ENCODE measurements around the gene TMEM121B. TPM values are rescaled to one million over a fixed set of nuclear protein-coding genes. Genes with fewer than 3 reads are reported as not detected.

The TMEM121B gene
- polyA plus RNA-seq (2013) = 0.05 TPM

DNA sequence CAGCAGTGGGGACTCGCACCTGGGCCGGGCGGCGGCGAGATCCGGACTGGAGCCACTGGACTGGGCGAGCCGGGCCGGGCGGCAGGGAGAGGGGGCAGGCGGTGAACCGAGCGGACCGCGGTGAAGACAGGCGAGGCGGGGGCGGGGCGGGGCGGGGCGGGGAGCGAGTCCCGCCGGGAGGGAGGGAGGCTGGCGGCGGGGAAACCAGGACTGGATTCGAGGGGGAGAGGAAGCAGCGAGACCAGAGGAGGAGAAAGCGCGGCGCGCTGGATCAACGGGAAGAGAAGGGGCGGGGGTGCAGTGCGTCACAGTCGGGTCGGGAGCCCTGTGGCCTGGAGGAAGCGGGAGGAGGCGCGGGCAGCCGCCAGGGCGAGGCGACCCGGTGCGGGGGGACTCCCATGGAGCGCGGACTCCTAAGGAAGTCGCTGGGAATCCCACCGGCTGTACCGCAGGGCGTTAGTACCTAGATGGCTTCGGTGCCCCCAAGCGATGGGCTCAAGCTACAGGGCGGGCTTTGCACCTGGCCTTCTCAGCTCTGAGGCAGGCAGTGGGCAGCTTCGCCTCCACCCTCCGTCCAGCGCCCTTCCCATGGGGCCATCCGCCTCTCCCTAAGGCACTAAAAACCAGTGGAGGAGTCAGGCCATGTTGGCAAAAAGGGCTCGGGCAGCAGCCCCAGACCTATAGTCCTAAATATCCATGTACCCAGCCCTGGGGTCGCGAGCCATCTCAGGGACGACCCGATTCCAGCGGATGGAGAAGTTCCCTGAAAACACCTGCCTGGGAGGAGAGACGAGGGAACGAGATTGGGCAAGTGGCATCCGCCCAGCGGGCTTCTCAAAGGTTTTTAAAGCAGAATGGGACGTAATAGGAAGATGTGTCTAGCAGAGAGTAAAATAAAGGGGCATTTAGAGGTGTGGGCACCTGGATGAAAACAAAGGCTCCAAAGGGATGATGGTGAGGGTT, at the start of gene TMEM121B:
TMEM121B (minus strand) TSS at position 128 of the 963 bp plus-strand sequence. CDS start 233 bp downstream, outside the sequence.
- H3K9me3 ChIP-seq (ENCODE audit: control extremely low read depth in 1 of 5, control insufficient read depth in 4 of 5, insufficient read depth in 2 of 5, low read depth in 1 of 5, low read length in 4 of 5) = no peaks in the 10 kb centered on the region
- DNase-seq = peak in 2 of 3 donors; percentile 65 to 67
- 10% methylated on average over 49 of the region's 69 CpGs for WGBS (ENCODE audit: insufficient coverage)
- ChIA-PET CTCF (no interaction called here), POLR2A (no interaction called here)
- no peaks in the 10 kb centered on the region for H3K36me3 ChIP-seq (ENCODE audit: control insufficient read depth in 4 of 4, insufficient read depth in 4 of 4, low read length in 3 of 4)
- H3K4me3 ChIP-seq (ENCODE audit: control insufficient read depth in 1 of 7, extremely low read depth in 1 of 7, insufficient read depth in 4 of 7, low read depth in 2 of 7, low read length in 6 of 7) = peak within 1 kb of the TSS in 6 of 7 experiments; percentile 10 to 66 (median 51)
- peaks cover 0 to 48% (median 17%) of the 10 kb centered on the region in 5 experiments for H3K27me3 ChIP-seq (replicated peaks in 2 of 5; ENCODE audit: control insufficient read depth in 4 of 5, insufficient read depth in 5 of 5, low read length in 4 of 5)
- H3K4me1 ChIP-seq (ENCODE audit: control extremely low read depth in 1 of 4, control insufficient read depth in 4 of 4, insufficient read depth in 4 of 4, low read length in 3 of 4) = peaks cover 18 to 49% (median 44%) of the 10 kb centered on the region in 4 experiments
- no peak within 1 kb of the TSS for H3K27ac ChIP-seq (ENCODE audit: insufficient read depth in 1 of 2, low read depth in 1 of 2, low read length in 2 of 2, poor library complexity in 1 of 2, severe bottlenecking in 2 of 2)

DNA sequence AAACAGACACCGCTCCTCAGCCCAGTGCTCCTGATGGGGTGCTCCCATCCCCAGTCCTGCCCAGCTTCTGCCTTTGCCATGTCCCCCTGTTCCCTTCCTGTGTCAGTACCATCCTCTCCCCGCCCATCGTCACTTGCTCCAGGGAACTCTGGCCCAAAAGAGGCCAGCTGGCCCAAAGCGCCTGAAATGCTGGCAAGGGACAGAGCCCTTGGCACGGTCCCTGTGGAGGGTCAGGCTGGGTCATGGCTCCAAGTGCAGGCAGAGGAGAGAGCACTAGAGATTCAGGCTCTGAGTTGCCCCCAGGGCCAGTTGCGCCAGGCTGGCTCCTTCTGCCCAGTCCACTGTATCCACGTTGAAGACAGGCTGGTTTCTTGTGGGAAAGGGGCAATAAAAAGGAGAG, 46.3 kb upstream of the TMEM121B start:
- H3K4me1 ChIP-seq (ENCODE audit: control extremely low read depth in 1 of 4, control insufficient read depth in 4 of 4, insufficient read depth in 4 of 4, low read length in 3 of 4) = peaks cover 0 to 16% (median 7%) of the 10 kb centered on the region in 4 experiments
- no peaks in the 10 kb centered on the region for H3K36me3 ChIP-seq (ENCODE audit: control insufficient read depth in 4 of 4, insufficient read depth in 4 of 4, low read length in 3 of 4)
- H3K27me3 ChIP-seq (replicated peaks in 2 of 5; ENCODE audit: control insufficient read depth in 4 of 5, insufficient read depth in 5 of 5, low read length in 4 of 5) = peaks cover 0 to 2% (median 0%) of the 10 kb centered on the region in 5 experiments
- no peak for DNase-seq
- WGBS (ENCODE audit: insufficient coverage) = 92% methylated on average over 6 of the region's 7 CpGs
- ChIA-PET CTCF (interaction anchor here (1.2 to 1.7 kb wide), 3 partner anchors 48 to 93 kb away, joined by 3 to 5 read pairs (median 4); no protein-coding TSS in a partner anchor), POLR2A (interaction anchor here (0.6 kb wide), 1 partner anchor 272 kb away, joined by 3 read pairs; no protein-coding TSS in a partner anchor)
- H3K4me3 ChIP-seq (ENCODE audit: control insufficient read depth in 1 of 7, extremely low read depth in 1 of 7, insufficient read depth in 4 of 7, low read depth in 2 of 7, low read length in 6 of 7) = no peak overlapping the region
- H3K9me3 ChIP-seq (ENCODE audit: control extremely low read depth in 1 of 5, control insufficient read depth in 4 of 5, insufficient read depth in 2 of 5, low read depth in 1 of 5, low read length in 4 of 5) = no peaks in the 10 kb centered on the region
- H3K27ac ChIP-seq (ENCODE audit: insufficient read depth in 1 of 2, low read depth in 1 of 2, low read length in 2 of 2, poor library complexity in 1 of 2, severe bottlenecking in 2 of 2) = no peak overlapping the region

GRCh38 chr22:17164392-17165024, 43.3 kb upstream of the TMEM121B start:
- ChIA-PET CTCF (interaction anchor here (1.0 to 1.4 kb wide), 5 partner anchors 10 to 102 kb away, joined by 3 to 4 read pairs (median 3); no protein-coding TSS in a partner anchor), POLR2A (no interaction called here)
- H3K27me3 ChIP-seq (replicated peaks in 2 of 5; ENCODE audit: control insufficient read depth in 4 of 5, insufficient read depth in 5 of 5, low read length in 4 of 5) = peaks cover 0 to 2% (median 0%) of the 10 kb centered on the region in 5 experiments
- H3K27ac ChIP-seq (ENCODE audit: insufficient read depth in 1 of 2, low read depth in 1 of 2, low read length in 2 of 2, poor library complexity in 1 of 2, severe bottlenecking in 2 of 2) = no peak overlapping the region
- 95% methylated on average over 2 of the region's 3 CpGs for WGBS (ENCODE audit: insufficient coverage)
- DNase-seq = no peak
- H3K9me3 ChIP-seq (ENCODE audit: control extremely low read depth in 1 of 5, control insufficient read depth in 4 of 5, insufficient read depth in 2 of 5, low read depth in 1 of 5, low read length in 4 of 5) = no peaks in the 10 kb centered on the region
- H3K4me3 ChIP-seq (ENCODE audit: control insufficient read depth in 1 of 7, extremely low read depth in 1 of 7, insufficient read depth in 4 of 7, low read depth in 2 of 7, low read length in 6 of 7) = no peak overlapping the region
- H3K36me3 ChIP-seq (ENCODE audit: control insufficient read depth in 4 of 4, insufficient read depth in 4 of 4, low read length in 3 of 4) = no peaks in the 10 kb centered on the region
- peaks cover 0 to 6% (median 3%) of the 10 kb centered on the region in 4 experiments for H3K4me1 ChIP-seq (ENCODE audit: control extremely low read depth in 1 of 4, control insufficient read depth in 4 of 4, insufficient read depth in 4 of 4, low read length in 3 of 4)

- Histone ChIP-seq H3K27me3 (replicated peaks in 2 of 5; ENCODE audit: control insufficient read depth in 4 of 5, insufficient read depth in 5 of 5, low read length in 4 of 5) (peaks cover 0 to 2% (median 0%) of the 10 kb centered on the region in 5 experiments), H3K9me3 (ENCODE audit: control extremely low read depth in 1 of 5, control insufficient read depth in 4 of 5, insufficient read depth in 2 of 5, low read depth in 1 of 5, low read length in 4 of 5) (no peaks in the 10 kb centered on the region), H3K4me1 (ENCODE audit: control extremely low read depth in 1 of 4, control insufficient read depth in 4 of 4, insufficient read depth in 4 of 4, low read length in 3 of 4) (peaks cover 0 to 17% (median 15%) of the 10 kb centered on the region in 4 experiments), H3K36me3 (ENCODE audit: control insufficient read depth in 4 of 4, insufficient read depth in 4 of 4, low read length in 3 of 4) (no peaks in the 10 kb centered on the region), H3K4me3 (ENCODE audit: control insufficient read depth in 1 of 7, extremely low read depth in 1 of 7, insufficient read depth in 4 of 7, low read depth in 2 of 7, low read length in 6 of 7) (no peak overlapping the region), H3K27ac (ENCODE audit: insufficient read depth in 1 of 2, low read depth in 1 of 2, low read length in 2 of 2, poor library complexity in 1 of 2, severe bottlenecking in 2 of 2) (no peak overlapping the region)
- 84% methylated on average over 8 of the region's 8 CpGs for WGBS (ENCODE audit: insufficient coverage)
- DNase-seq = no peak
- CTCF ChIA-PET = interaction anchor here (1.2 kb wide), 1 partner anchor 9 kb away, joined by 5 read pairs; no protein-coding TSS in a partner anchor
- POLR2A ChIA-PET = interaction anchor here (0.6 kb wide), 1 partner anchor 109 kb away, joined by 4 read pairs; no protein-coding TSS in a partner anchor
Observed at GRCh38 chr22:17162731-17163130, 41.6 kb upstream of the TMEM121B start.

- no peak overlapping the region for H3K4me3 ChIP-seq (ENCODE audit: control insufficient read depth in 1 of 7, extremely low read depth in 1 of 7, insufficient read depth in 4 of 7, low read depth in 2 of 7, low read length in 6 of 7)
- no peaks in the 10 kb centered on the region for H3K27me3 ChIP-seq (replicated peaks in 2 of 5; ENCODE audit: control insufficient read depth in 4 of 5, insufficient read depth in 5 of 5, low read length in 4 of 5)
- DNase-seq = no peak
- H3K4me1 ChIP-seq (ENCODE audit: control extremely low read depth in 1 of 4, control insufficient read depth in 4 of 4, insufficient read depth in 4 of 4, low read length in 3 of 4) = peaks cover 0 to 23% (median 17%) of the 10 kb centered on the region in 4 experiments
- ChIA-PET CTCF (interaction anchor here (3.3 kb wide), 1 partner anchor 10 kb away, joined by 37 read pairs; no protein-coding TSS in a partner anchor), POLR2A (no interaction called here)
- no peak overlapping the region for H3K27ac ChIP-seq (ENCODE audit: insufficient read depth in 1 of 2, low read depth in 1 of 2, low read length in 2 of 2, poor library complexity in 1 of 2, severe bottlenecking in 2 of 2)
- WGBS (ENCODE audit: insufficient coverage) = 100% methylated on average over 1 of the region's 3 CpGs
- no peaks in the 10 kb centered on the region for H3K36me3 ChIP-seq (ENCODE audit: control insufficient read depth in 4 of 4, insufficient read depth in 4 of 4, low read length in 3 of 4)
- H3K9me3 ChIP-seq (ENCODE audit: control extremely low read depth in 1 of 5, control insufficient read depth in 4 of 5, insufficient read depth in 2 of 5, low read depth in 1 of 5, low read length in 4 of 5) = no peaks in the 10 kb centered on the region
Observed at GRCh38 chr22:17161991-17162390, 40.8 kb upstream of the TMEM121B start.

DNA sequence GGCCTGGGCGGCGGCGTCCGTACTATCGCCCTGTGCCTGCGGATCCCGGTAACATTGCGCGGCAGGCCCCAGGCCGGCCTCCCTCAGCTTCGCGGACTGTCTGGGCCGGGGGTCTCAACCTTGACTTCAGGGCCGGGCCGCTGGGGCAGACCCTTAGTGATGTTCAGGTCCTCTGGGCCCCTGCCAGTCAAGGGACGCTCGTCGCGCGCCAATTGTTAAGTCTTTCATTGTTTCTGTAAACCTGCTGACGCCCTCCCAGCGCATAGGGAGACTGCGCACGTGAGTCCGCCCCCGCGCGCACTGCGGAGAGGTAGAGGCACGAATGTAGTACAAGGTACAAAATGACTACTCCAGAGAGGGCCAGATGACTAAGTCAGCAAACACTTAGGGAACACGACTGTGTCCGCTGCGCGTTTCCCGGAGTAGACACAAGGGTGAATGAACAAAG, 38.4 kb upstream of the TMEM121B start:
- no peaks in the 10 kb centered on the region for H3K27me3 ChIP-seq (replicated peaks in 2 of 5; ENCODE audit: control insufficient read depth in 4 of 5, insufficient read depth in 5 of 5, low read length in 4 of 5)
- no peaks in the 10 kb centered on the region for H3K36me3 ChIP-seq (ENCODE audit: control insufficient read depth in 4 of 4, insufficient read depth in 4 of 4, low read length in 3 of 4)
- H3K9me3 ChIP-seq (ENCODE audit: control extremely low read depth in 1 of 5, control insufficient read depth in 4 of 5, insufficient read depth in 2 of 5, low read depth in 1 of 5, low read length in 4 of 5) = no peaks in the 10 kb centered on the region
- POLR2A ChIA-PET = no interaction called here
- no peak overlapping the region for H3K27ac ChIP-seq (ENCODE audit: insufficient read depth in 1 of 2, low read depth in 1 of 2, low read length in 2 of 2, poor library complexity in 1 of 2, severe bottlenecking in 2 of 2)
- CTCF ChIA-PET = interaction anchor here (1.0 to 3.3 kb wide), 3 partner anchors 13 to 85 kb away, joined by 3 to 37 read pairs (median 3); no protein-coding TSS in a partner anchor
- peak in 2 of 3 donors; percentile 17 to 45 for DNase-seq
- WGBS (ENCODE audit: insufficient coverage) = 28% methylated on average over 31 of the region's 35 CpGs
- peak overlapping the region; percentile 26 to 81 (median 59) for H3K4me3 ChIP-seq (ENCODE audit: control insufficient read depth in 1 of 7, extremely low read depth in 1 of 7, insufficient read depth in 4 of 7, low read depth in 2 of 7, low read length in 6 of 7)
- H3K4me1 ChIP-seq (ENCODE audit: control extremely low read depth in 1 of 4, control insufficient read depth in 4 of 4, insufficient read depth in 4 of 4, low read length in 3 of 4) = peaks cover 0 to 23% (median 18%) of the 10 kb centered on the region in 4 experiments
